Esophagus muscularis mucosa (tissue), 4 donors: ENCODE results near the gene CDK2. TPM values are rescaled to one million over a fixed set of nuclear protein-coding genes. Genes with fewer than 3 reads are reported as not detected.
"Not testable (repeated sequence)": the region's sequence is repeated elsewhere in the genome, so short reads cannot be mapped to it uniquely, and the experiment has no call there.

ENCODE experiments used
- DNase-seq: peaks from one replicate; pipeline ENCODE4 v3.0.0-alpha.2; 2017; ENCODE audit errors: extremely low spot score
- H3K27ac ChIP-seq, 4 donors: fragments of 200-600 bp; sonication (generic); replicated peaks in 1 of 4; 1 replicate in 3 of 4; 2 replicates in 1 of 4; pipeline ENCODE4 v1.5.1; 2016 to 2019; ENCODE audit warnings: mild to moderate bottlenecking in 1 of 4
- H3K27me3 ChIP-seq, 4 donors: fragments of 200-600 bp; sonication (generic); one replicate each; pipeline versions ENCODE4 v1.5.1 to v1.6.0; 2016 to 2019
- H3K36me3 ChIP-seq, 4 donors: fragments of 200-600 bp; sonication (generic); one replicate each; pipeline ENCODE4 v1.5.1; 2016 to 2019
- H3K4me1 ChIP-seq, 4 donors: fragments of 200-600 bp; sonication (generic); one replicate each; pipeline ENCODE4 v1.5.1; 2016 to 2019
- H3K4me3 ChIP-seq, 4 donors: fragments of 200-600 bp; sonication (generic); 1 replicate in 2 of 4; 2 replicates in 2 of 4; pipeline ENCODE4 v1.5.1; 2016 to 2019; ENCODE audit warnings: mild to moderate bottlenecking in 4 of 4, moderate library complexity in 1 of 4
- H3K9me3 ChIP-seq, 4 donors: fragments of 200-600 bp; sonication (generic); 1 replicate in 3 of 4; 2 replicates in 1 of 4; pipeline ENCODE4 v1.5.1; 2016 to 2019
- EP300 ChIP-seq: sonication (generic); formaldehyde crosslinking; IDR thresholded peaks from one replicate; pipeline ENCODE4 v1.6.1; 2017; ENCODE audit warnings: antibody characterized with exemption
- POLR2A ChIP-seq: fragments of 450-650 bp; IDR thresholded peaks from one replicate; pipeline ENCODE4 v1.6.1; 2017; ENCODE audit warnings: antibody characterized with exemption, moderate library complexity, mild to moderate bottlenecking, low read depth
- POLR2AphosphoS5 ChIP-seq, 2 donors: sonication (generic); formaldehyde crosslinking; IDR thresholded peaks; one replicate each; pipeline ENCODE4 v1.6.1; 2017; ENCODE audit warnings: antibody characterized with exemption in 2 of 2
- WGBS: methylation state at CpG from one replicate; pipeline ENCODE4 v1.1.5; 2018; 5-methylcytosine and 5-hydroxymethylcytosine counted together
- intact Hi-C: fragments of 100-400 bp; cut with DNase I; formaldehyde crosslinking; loops from one replicate; pipeline ENCODE4 v1.15.1; 2023
- total RNA-seq, 4 donors: library from RNA; depleted of rRNA; stranded (reverse); fragments of >200 nt; gene quantifications; one replicate each; pipeline versions ENCODE4 v1.1.0 to v1.2.1, GENCODE V29; 2016
- TF ChIP-seq, protein P1 (sequence below), 3 experiments: fragments of 200-600 bp in 2 of 3; fragments of 450-650 bp in 1 of 3; sonication (generic) in 2 of 3; IDR thresholded peaks; one replicate each; pipeline ENCODE4 v1.5.1; 2017 to 2019; ENCODE audit warnings: antibody characterized with exemption in 3 of 3, mild to moderate bottlenecking in 2 of 3, moderate library complexity in 1 of 3

Gene CDK2
- total RNA-seq, 4 donors from 2014 or later = 35.3 to 84.9 (median 57.1) TPM

DNA sequence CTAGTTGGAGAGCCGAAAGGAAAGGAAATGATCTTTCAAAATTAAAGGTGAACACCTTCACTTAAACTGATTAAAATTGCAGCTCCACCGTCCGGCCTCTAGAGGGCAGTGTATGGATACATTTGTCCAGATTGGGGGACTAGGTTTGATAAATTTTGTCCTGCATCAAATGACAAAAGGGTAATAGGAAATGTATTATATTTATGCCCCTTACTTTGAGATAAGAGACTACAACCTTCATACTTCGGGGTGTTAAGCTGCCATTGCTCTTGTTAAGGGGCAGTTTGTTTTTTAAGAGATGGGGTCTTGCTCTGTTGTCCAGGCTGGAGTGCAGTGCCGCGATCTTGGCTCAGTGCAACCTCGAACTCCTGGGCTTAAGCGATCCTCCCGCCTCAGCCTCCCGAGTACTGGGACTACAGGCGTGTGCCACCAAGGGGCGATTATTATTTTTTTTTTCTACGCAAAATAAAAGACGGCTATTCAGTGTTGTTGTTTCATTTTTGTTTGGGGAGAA, 29.6 kb downstream of the CDK2 start:
- no peaks in the 10 kb centered on the region for H3K9me3 ChIP-seq
- peak overlapping the region; percentile 81 to 90 (median 81) for H3K27ac ChIP-seq
- 26% methylated on average over 14 of the region's 14 CpGs for WGBS
- peaks cover 33 to 61% (median 45%) of the 10 kb centered on the region in 4 donors for H3K36me3 ChIP-seq
- intact Hi-C loops = loop anchor here (2.0 to 5.0 kb wide), 2 partner anchors 45 to 106 kb away; partner anchors contain the start of genes PA2G4 and RPS26
- no peak for DNase-seq
- H3K4me1 ChIP-seq = peaks cover 9 to 26% (median 19%) of the 10 kb centered on the region in 4 donors
- H3K27me3 ChIP-seq = no peaks in the 10 kb centered on the region
- TF ChIP-seq EP300 (no peak), POLR2AphosphoS5 (IDR thresholded peaks at IDR 0.05) (no peak), POLR2A (no peak)
- TF ChIP-seq, protein P1, sequence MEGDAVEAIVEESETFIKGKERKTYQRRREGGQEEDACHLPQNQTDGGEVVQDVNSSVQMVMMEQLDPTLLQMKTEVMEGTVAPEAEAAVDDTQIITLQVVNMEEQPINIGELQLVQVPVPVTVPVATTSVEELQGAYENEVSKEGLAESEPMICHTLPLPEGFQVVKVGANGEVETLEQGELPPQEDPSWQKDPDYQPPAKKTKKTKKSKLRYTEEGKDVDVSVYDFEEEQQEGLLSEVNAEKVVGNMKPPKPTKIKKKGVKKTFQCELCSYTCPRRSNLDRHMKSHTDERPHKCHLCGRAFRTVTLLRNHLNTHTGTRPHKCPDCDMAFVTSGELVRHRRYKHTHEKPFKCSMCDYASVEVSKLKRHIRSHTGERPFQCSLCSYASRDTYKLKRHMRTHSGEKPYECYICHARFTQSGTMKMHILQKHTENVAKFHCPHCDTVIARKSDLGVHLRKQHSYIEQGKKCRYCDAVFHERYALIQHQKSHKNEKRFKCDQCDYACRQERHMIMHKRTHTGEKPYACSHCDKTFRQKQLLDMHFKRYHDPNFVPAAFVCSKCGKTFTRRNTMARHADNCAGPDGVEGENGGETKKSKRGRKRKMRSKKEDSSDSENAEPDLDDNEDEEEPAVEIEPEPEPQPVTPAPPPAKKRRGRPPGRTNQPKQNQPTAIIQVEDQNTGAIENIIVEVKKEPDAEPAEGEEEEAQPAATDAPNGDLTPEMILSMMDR (IDR thresholded peaks at IDR 0.05) = peak; percentile 77 to 90 (median 90)
- peak overlapping the region; percentile 65 to 73 (median 68) for H3K4me3 ChIP-seq

DNA sequence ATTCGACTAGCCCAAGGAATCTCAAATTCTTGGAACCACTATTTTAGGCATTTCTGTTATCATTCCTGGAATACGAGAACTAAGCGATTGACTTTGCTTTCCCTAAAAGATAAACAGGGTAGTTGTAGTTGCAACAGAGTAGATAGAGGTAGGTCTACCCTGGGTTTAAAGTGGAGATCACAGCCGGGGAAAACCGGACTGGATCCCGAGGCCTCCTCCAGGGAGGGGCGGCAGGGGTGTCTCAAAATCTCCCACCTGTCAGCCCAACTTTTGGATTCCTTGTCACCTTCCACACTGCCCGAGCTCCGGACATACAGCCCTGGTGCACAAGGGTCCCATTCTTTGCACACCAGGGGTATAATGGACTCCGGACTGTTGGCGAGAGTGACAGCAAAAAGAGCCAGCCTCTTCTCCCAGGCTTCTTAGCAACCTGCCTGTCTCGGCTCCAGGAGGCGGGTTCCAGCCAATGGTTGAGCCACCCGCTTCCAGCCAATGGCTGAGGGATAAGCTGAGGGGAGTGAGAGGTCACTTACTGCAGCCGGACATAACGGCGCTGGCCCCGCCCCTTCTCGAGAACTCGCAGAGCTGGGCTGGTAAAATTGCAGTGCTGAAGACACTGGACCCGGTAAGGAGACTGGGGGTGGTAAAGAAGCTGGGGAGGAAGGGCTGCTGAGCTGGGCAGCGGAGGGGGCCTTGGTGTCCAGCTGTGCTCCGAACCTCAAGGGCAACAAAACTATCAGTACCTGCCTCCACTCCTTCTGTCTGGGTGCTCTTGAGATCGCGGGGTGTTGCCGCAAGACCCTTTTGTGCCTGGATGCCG, 30.3 kb downstream of the CDK2 start, which contains the start of gene SUOX:
Gene SUOX, plus strand, starts transcription at position 562 of the 820 bp plus-strand sequence. CDS start 4,946 bp downstream, outside the sequence.
- peak; percentile 99 for DNase-seq
- H3K27me3 ChIP-seq = no peaks in the 10 kb centered on the region
- WGBS = 2% methylated on average over 18 of the region's 27 CpGs
- H3K4me1 ChIP-seq = peaks cover 9 to 26% (median 19%) of the 10 kb centered on the region in 4 donors
- H3K9me3 ChIP-seq = no peaks in the 10 kb centered on the region
- peak within 1 kb of the TSS; percentile 65 to 73 (median 68) for H3K4me3 ChIP-seq
- H3K27ac ChIP-seq = peak within 1 kb of the TSS; percentile 81 to 90 (median 81)
- peaks cover 27 to 61% (median 43%) of the 10 kb centered on the region in 4 donors for H3K36me3 ChIP-seq
- peak; percentile 85 to 87 for TF ChIP-seq POLR2AphosphoS5 (IDR thresholded peaks at IDR 0.05)
- TF ChIP-seq EP300 = no peak
- TF ChIP-seq POLR2A = no peak
- TF ChIP-seq, protein P1 (IDR thresholded peaks at IDR 0.05) = no peak
- intact Hi-C loops = loop anchor here (2.0 to 5.0 kb wide), 2 partner anchors 44 to 105 kb away; partner anchors contain the start of genes PA2G4 and RPS26

DNA sequence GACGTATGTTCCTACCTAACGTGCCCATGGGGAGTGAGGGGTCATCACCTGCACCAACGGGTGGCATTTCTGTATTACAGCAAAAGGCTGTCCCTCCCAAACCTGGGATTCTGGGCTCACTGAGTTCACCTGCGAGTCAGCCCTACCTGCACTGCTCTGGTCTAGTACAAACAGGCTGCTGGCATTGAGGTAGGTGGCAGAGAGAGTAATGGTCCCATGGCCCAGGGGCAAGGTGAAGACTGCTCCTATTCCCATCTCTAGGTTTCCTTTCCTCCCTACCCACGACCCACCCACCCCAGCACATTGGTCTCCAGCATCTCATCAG, 30.9 kb downstream of the CDK2 start:
- TF ChIP-seq, protein P1 (IDR thresholded peaks at IDR 0.05) = no peak
- no peak for TF ChIP-seq EP300
- no peak for TF ChIP-seq POLR2A
- no peak for TF ChIP-seq POLR2AphosphoS5 (IDR thresholded peaks at IDR 0.05)
- no peaks in the 10 kb centered on the region for H3K9me3 ChIP-seq
- DNase-seq = no peak
- intact Hi-C loops = loop anchor here (2.0 to 5.0 kb wide), 2 partner anchors 43 to 105 kb away; partner anchors contain the start of genes PA2G4 and RPS26
- WGBS = 6% methylated on average over 3 of the region's 5 CpGs
- peak overlapping the region; percentile 65 to 73 (median 68) for H3K4me3 ChIP-seq
- H3K36me3 ChIP-seq = peaks cover 21 to 61% (median 43%) of the 10 kb centered on the region in 4 donors
- peaks cover 9 to 26% (median 19%) of the 10 kb centered on the region in 4 donors for H3K4me1 ChIP-seq
- no peaks in the 10 kb centered on the region for H3K27me3 ChIP-seq
- H3K27ac ChIP-seq = peak overlapping the region; percentile 81 to 90 (median 81)

DNA sequence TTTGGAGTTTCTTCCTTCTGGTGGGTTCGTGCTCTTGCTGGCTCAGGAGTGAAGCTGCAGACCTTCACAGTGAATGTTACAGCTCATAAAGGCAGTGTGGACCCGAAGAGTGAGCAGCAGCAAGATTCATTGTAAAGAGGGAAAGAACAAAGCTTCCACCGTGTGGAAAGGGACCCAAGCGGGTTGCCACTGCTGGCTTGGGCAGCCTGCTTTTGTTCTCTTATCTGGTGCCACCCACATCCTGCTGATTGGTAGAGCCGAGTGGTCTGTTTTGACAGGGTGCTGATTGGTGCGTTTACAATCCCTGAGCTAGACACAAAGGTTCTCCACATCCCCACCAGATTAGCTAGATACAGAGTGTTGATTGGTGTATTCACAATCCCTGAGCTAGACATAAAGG, 32.9 kb downstream of the CDK2 start:
- not testable (repeated sequence) for DNase-seq, H3K27ac ChIP-seq, H3K4me3 ChIP-seq, H3K27me3 ChIP-seq, H3K9me3 ChIP-seq
- H3K36me3 ChIP-seq = peaks cover 4 to 61% (median 40%) of the 10 kb centered on the region in 4 donors
- 78% methylated on average over 6 of the region's 6 CpGs for WGBS
- intact Hi-C loops = loop anchor here (5.0 kb wide), 1 partner anchor 103 kb away; the partner anchor contains the start of gene PA2G4
- H3K4me1 ChIP-seq = peaks cover 9 to 26% (median 19%) of the 10 kb centered on the region in 4 donors

DNA sequence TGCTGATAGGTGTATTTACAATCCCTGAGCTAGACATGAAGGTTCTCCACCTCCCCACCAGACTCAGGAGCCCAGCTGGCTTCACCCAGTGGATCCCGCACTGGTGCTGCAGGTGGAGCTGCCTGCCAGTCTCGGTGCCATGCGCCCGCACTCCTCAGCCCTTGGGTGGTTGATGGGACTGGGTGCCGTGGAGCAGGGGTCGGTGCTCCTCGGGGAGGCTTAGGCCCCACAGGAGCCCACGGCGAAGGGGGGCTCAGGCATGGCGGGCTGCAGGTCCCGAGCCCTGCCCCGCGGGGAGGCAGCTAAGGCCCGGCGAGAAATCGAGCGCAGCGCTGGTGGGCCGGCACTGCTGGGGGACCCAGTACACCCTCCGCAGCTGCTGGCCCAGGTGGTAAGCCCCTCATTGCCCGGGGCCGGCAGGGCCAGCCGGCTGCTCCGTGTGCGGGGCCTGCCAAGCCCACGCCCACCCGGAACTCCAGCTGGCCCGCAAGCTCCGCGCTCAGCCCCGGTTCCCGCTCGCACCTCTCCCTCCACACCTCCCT, 33.4 kb downstream of the CDK2 start:
- H3K27me3 ChIP-seq, H3K27ac ChIP-seq, DNase-seq, H3K4me3 ChIP-seq, H3K9me3 ChIP-seq: not testable (repeated sequence)
- WGBS = 93% methylated on average over 22 of the region's 33 CpGs
- intact Hi-C loops = loop anchor here (5.0 kb wide), 1 partner anchor 102 kb away; the partner anchor contains the start of gene PA2G4
- H3K36me3 ChIP-seq = peaks cover 4 to 61% (median 37%) of the 10 kb centered on the region in 4 donors
- peaks cover 9 to 26% (median 19%) of the 10 kb centered on the region in 4 donors for H3K4me1 ChIP-seq
